Gastrocnemius medialis (tissue), 4 donors: ENCODE results near the gene CCDC92B. TPM values are rescaled to one million over a fixed set of nuclear protein-coding genes. Genes with fewer than 3 reads are reported as not detected.

ENCODE experiments used
- ATAC-seq, 2 donors: fragments of 150-250 bp; one replicate each; pipeline ENCODE4 v1.9.1; 2016
- DNase-seq, 2 donors: peaks; one replicate each; pipeline ENCODE4 v3.0.0-alpha.2; 2019
- H3K27ac ChIP-seq, 4 donors: fragments of 200-600 bp; sonication (generic); 1 replicate in 1 of 4; 2 replicates in 3 of 4; pipeline ENCODE4 v1.5.1; 2016 to 2018; ENCODE audit warnings: mild to moderate bottlenecking in 2 of 4, moderate library complexity in 1 of 4
- H3K27me3 ChIP-seq, 3 donors: fragments of 200-600 bp; sonication (generic) in 2 of 3; 1 replicate in 1 of 3; 2 replicates in 2 of 3; pipeline versions ENCODE4 v1.5.1 to v1.6.0; 2016 to 2019; ENCODE audit warnings: mild to moderate bottlenecking in 1 of 3, moderate library complexity in 1 of 3
- H3K36me3 ChIP-seq, 2 donors: fragments of 200-600 bp; sonication (generic) in 1 of 2; one replicate each; pipeline ENCODE4 v1.5.1; 2017 to 2018
- H3K4me1 ChIP-seq, 2 donors: fragments of 200-600 bp; sonication (generic) in 1 of 2; one replicate each; pipeline ENCODE4 v1.5.1; 2016 to 2017; ENCODE audit warnings: mild to moderate bottlenecking in 2 of 2
- H3K4me3 ChIP-seq, 4 donors: fragments of 200-600 bp; sonication (generic) in 3 of 4; 1 replicate in 1 of 4; 2 replicates in 3 of 4; pipeline ENCODE4 v1.5.1; 2016 to 2019; ENCODE audit warnings: mild to moderate bottlenecking in 2 of 4
- H3K9me3 ChIP-seq, 3 donors: fragments of 200-600 bp; sonication (generic) in 2 of 3; 1 replicate in 1 of 3; 2 replicates in 2 of 3; pipeline ENCODE4 v1.5.1; 2016 to 2019
- CTCF ChIP-seq, 5 experiments: fragments of 450-650 bp in 3 of 5; fragments of 200-600 bp in 2 of 5; sonication (generic) in 2 of 5; IDR thresholded peaks in 4 of 5; conservative IDR thresholded peaks in 1 of 5; 1 replicate in 4 of 5; 2 replicates in 1 of 5; pipeline ENCODE4 v1.5.1; 2016 to 2019; ENCODE audit warnings: antibody characterized with exemption in 5 of 5, mild to moderate bottlenecking in 3 of 5, moderate library complexity in 3 of 5
- POLR2A ChIP-seq, 2 donors: fragments of 450-650 bp; IDR thresholded peaks; one replicate each; pipeline ENCODE4 v1.6.1; 2017; ENCODE audit warnings: antibody characterized with exemption in 2 of 2, mild to moderate bottlenecking in 2 of 2, moderate library complexity in 2 of 2
- in situ Hi-C, 4 donors: fragments of 200-750 bp; cut with MboI; loops; one replicate each; pipeline versions ENCODE4 v1.15.0 to v1.8.0; 2017; ENCODE audit warnings: low sequenced_read_pairs in 4 of 4
- intact Hi-C: fragments of 100-400 bp; cut with DNase I; formaldehyde crosslinking; loops from one replicate; pipeline ENCODE4 v1.15.1; 2023; ENCODE audit warnings: low total_unique reads
- total RNA-seq, 4 donors: library from RNA; depleted of rRNA; stranded (reverse); fragments of >200 nt; gene quantifications; one replicate each; pipeline versions ENCODE4 v1.1.0 to v1.2.3, GENCODE V29; 2016

The CCDC92B gene
- total RNA-seq, 4 donors from 2014 or later, result not detected

- Histone ChIP-seq H3K27ac (peak overlapping the region in 1 of 4 donors; percentile 87), H3K4me3 (no peak overlapping the region), H3K4me1 (peaks cover 0 to 10% of the 10 kb centered on the region in 2 donors), H3K36me3 (peaks cover 3 to 90% of the 10 kb centered on the region in 2 donors), H3K27me3 (no peaks in the 10 kb centered on the region), H3K9me3 (no peaks in the 10 kb centered on the region)
- intact Hi-C loops (no loop called here), in situ Hi-C loops (no loop called here)
- no peak for ATAC-seq
- DNase-seq, result peak in 1 of 2 donors; percentile 14
- TF ChIP-seq CTCF (IDR thresholded peaks at IDR 0.05 in 4 of 5, conservative IDR thresholded peaks at IDR 0.05 in 1 of 5), result no peak
- no peak for TF ChIP-seq POLR2A (IDR thresholded peaks at IDR 0.05)
Observed at GRCh38 chr17:2697611-2698162, 51.8 kb downstream of the CCDC92B start.

- Histone ChIP-seq H3K36me3 (peaks cover 3 to 89% of the 10 kb centered on the region in 2 donors), H3K4me1 (peaks cover 0 to 10% of the 10 kb centered on the region in 2 donors), H3K9me3 (no peaks in the 10 kb centered on the region), H3K27ac (peak overlapping the region in 2 of 4 donors; percentile 29 to 48), H3K4me3 (no peak overlapping the region), H3K27me3 (no peaks in the 10 kb centered on the region)
- intact Hi-C loops, result no loop called here
- DNase-seq (peak in 1 of 2 donors; percentile 14), ATAC-seq (no peak)
- TF ChIP-seq CTCF (IDR thresholded peaks at IDR 0.05 in 4 of 5, conservative IDR thresholded peaks at IDR 0.05 in 1 of 5) (no peak), POLR2A (IDR thresholded peaks at IDR 0.05) (no peak)
- in situ Hi-C loops, result no loop called here
Observed at GRCh38 chr17:2695961-2696760, 53.3 kb downstream of the CCDC92B start.

- Histone ChIP-seq H3K27me3 (no peaks in the 10 kb centered on the region), H3K27ac (peak overlapping the region in 2 of 4 donors; percentile 29 to 48), H3K4me1 (peaks cover 0 to 10% of the 10 kb centered on the region in 2 donors), H3K4me3 (no peak overlapping the region), H3K36me3 (peaks cover 3 to 87% of the 10 kb centered on the region in 2 donors), H3K9me3 (no peaks in the 10 kb centered on the region)
- DNase-seq (no peak), ATAC-seq (no peak)
- in situ Hi-C loops (no loop called here), intact Hi-C loops (no loop called here)
- no peak for TF ChIP-seq POLR2A (IDR thresholded peaks at IDR 0.05)
- no peak for TF ChIP-seq CTCF (IDR thresholded peaks at IDR 0.05 in 4 of 5, conservative IDR thresholded peaks at IDR 0.05 in 1 of 5)
Observed at GRCh38 chr17:2695243-2695960, 54.0 kb downstream of the CCDC92B start.

GRCh38 chr17:2694381-2695242, 54.8 kb downstream of the CCDC92B start:
- TF ChIP-seq CTCF (IDR thresholded peaks at IDR 0.05 in 4 of 5, conservative IDR thresholded peaks at IDR 0.05 in 1 of 5) (no peak), POLR2A (IDR thresholded peaks at IDR 0.05) (no peak)

More at GRCh38 chr17:2694381-2695242, 54.8 kb downstream of the CCDC92B start:
- peak overlapping the region in 1 of 4 donors; percentile 20 for H3K27ac ChIP-seq
- H3K4me1 ChIP-seq, result peaks cover under 1 to 8% of the 10 kb centered on the region in 2 donors
- no peaks in the 10 kb centered on the region for H3K27me3 ChIP-seq
- in situ Hi-C loops, result no loop called here
- H3K36me3 ChIP-seq, result peaks cover 3 to 86% of the 10 kb centered on the region in 2 donors
- intact Hi-C loops, result no loop called here
- DNase-seq (no peak), ATAC-seq (no peak)
- H3K4me3 ChIP-seq, result no peak overlapping the region
- H3K9me3 ChIP-seq, result no peaks in the 10 kb centered on the region
